HG03558 (cell line): Measurements from ENCODE around the gene SEC63.
"Not testable (repeated sequence)": the region's sequence is repeated elsewhere in the genome, so short reads cannot be mapped to it uniquely, and the experiment has no call there.

Experiments used
- ATAC-seq: cut with Tn5 transposase; IDR thresholded peaks from one replicate; pipeline ENCODE4 v1.9.1; 2021; ENCODE audit warnings: moderate number of reproducible peaks; ENCODE audit not compliant: unreplicated experiment; ENCODE audit errors: extremely low read depth

The SEC63 gene

DNA sequence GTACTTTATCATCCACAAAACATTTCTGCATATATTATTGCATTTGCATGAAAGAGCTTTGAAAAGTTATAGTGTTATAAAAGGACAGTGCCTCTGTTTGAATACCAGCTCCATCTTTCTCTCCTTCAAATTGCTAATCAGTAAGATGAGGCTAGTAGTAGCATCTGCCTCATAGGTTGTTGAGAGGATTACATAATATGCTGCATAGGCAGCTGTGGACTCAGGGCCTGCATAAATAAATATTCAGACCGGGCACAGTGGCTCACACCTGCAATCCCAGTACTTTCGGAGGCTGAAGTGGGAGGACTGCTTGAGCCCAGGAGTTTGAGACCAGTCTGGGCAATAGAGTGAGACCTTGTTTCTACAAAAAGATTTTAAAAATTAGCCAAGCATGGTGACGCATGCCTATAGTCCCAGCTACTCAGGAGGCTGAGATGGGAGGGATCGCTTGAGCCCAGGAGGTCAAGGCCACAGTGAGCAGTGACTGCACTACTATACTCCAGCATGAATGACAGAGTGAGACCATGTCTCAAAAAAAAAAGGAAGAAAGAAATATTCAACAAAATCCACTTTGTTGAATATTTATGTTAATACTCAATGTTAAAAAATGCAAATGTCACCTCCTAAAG is 18.3 kb upstream of the SEC63 start:
- ATAC-seq, result no peak

DNA sequence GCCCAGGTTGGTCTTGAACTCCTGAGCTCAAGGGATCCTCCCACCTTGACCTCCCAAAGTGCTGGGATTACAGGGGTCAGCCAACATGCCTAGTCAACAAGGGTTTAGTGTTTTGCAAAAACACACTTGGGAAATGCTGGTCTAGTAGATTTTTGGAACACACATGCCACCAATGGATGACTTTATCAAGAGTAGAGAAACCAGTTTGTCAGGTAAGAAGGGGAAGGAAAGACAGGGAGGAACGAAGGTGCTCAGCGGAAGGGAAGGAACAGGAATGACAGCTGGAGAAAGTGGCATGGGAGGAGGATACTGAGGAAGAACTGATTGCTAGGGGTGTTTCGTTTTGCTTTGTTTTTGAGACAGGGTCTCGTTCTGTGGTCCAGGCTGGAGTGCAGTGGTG is 15.6 kb upstream of the SEC63 start:
- no peak for ATAC-seq

- no peak for ATAC-seq
Measured at GRCh38 chr6:107972413-107973096, 14.5 kb upstream of the SEC63 start.

GRCh38 chr6:107971181-107971580 is 13.2 kb upstream of the SEC63 start:
- ATAC-seq, result no peak

- ATAC-seq, result no peak
Measured at GRCh38 chr6:107970255-107970654, 12.2 kb upstream of the SEC63 start.

GRCh38 chr6:107968081-107968480 is 10.1 kb upstream of the SEC63 start:
- no peak for ATAC-seq

DNA sequence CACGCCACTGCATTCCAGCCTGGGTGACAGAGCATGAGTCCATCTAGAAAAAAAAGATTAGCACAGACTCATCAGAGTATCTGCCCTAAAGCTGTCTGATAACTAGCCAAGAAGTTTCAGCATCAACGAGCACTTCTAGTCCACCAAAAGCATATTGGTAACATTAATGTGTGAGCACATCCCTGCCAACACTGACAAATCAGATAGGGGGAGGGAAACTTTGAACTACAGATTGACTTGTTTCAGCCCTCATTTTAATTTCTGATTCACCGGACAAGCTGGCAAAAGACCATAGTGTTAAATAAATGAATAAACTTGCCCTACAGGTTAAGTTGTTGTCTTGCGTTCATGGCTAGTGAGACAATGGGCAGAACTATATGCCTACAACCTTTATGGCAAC is 7.7 kb upstream of the SEC63 start:
- no peak for ATAC-seq

DNA sequence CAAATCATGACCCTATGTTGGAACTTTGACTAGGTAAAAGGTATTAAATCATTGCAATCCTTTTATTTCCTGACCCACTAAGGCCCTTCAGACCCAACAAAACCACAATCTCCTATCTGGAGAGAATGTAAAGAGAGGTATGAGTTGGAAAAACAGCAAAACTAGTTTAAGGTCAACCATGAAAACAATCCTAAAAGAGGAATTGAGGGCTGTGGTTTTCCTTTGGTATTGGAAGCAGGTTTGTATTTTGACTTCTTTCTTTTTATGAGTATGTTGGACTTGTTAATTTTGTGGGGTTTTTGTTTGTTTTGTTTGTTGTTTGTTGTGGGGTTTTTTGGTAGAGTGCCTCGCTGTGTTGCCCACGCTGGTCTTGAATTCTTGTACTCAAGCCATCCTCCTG is 4.7 kb upstream of the SEC63 start:
- ATAC-seq, result no peak

GRCh38 chr6:107959392-107959791 is 1.4 kb upstream of the SEC63 start:
- no peak for ATAC-seq

DNA sequence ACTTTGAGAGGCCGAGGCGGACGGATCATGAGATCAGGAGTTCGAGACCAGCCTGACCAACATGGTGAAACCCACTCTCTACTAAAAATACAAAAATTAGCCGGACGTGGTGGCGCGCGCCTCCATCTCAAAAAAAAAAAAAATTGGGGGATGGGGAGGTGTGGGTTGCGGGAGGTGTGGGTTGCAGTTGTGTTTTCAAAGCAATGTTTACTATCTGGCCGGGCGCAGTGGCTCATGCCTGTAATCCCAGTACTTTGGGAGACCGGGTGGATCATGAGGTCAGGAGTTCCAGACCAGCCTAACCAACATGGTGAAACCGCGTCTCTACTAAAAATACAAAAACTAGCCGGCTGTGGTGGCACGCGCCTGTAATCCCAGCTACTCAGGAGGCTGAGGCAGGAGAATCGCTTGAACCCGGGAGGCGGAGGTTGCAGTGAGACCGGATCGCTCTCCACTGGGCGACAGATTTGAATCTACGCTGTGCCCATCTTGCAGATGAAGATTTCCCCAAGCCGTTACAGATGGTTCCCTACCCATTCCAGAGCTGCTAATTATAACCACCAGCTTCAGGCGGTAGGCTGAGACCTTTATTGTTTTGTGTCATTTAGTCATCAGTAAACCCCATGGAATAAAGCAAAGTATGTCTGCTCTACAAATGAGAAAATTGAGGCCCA is 818 bp upstream of the SEC63 start:
- not testable (repeated sequence) for ATAC-seq

DNA sequence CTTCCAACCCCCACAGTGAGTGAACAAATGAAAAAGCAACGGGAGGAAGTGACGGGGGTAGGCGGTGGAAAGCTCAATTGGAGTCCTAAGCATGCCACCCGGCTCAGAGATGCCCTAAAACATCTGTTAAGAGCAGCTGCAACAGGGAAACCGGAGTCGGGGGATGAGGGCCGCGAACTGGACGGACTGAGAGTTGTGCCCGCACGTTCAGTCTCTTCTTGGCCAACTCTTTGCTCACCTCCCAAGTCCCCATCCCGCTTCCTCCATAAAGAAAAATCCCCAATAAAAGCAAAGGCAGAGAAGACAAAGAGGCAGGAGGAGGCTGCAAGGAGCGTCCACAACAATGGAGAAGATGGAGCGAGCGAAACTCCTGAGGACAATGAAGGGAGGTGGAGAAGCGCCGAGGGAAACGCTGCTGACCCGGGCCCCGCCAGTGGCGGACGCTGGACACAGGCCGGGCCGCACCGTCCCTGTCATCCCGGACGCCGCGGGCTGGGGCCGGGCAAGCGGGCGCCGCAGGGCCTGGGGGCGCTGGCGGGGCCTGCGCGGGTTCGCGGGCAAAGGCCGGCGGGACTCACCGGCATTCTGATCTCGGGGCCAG is 600 bp downstream of the SEC63 start:
- no peak for ATAC-seq

DNA sequence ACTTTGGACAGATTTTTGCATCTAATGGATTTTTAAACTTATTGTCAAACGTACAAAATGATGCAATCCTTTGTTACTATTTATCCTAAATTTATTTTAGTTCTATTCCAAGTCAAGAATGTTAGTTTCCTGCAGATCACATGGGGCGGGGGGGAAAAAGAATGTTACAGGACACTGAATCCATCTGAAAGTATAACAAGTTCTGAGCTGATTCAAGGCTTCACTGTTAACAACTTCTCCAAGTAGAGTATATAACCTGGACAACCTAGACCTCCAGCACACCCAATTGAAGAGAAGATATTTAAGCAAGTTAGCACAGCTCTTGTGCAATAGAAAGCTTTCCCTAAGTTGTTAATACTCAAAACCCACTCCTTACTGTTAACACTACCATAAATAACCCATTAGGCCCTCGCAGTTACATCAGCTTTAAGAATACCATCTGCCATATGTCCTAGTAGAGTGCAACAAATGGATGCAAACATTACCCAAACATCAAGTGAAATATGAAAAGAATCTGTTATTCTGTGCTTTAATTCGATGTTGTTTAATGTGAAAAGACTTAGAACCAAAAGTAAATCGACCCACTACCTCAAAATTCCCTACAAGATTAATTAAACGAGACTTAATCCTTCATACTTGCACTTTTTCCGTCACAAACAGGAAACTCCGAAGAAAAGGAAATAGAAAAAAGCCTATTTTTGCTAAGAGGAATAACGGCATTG is 1.3 kb downstream of the SEC63 start:
- ATAC-seq, result no peak

GRCh38 chr6:107956181-107956580 is 1.8 kb downstream of the SEC63 start:
- no peak for ATAC-seq

- not testable (repeated sequence) for ATAC-seq
Measured at GRCh38 chr6:107953858-107954414, 4.1 kb downstream of the SEC63 start.

DNA sequence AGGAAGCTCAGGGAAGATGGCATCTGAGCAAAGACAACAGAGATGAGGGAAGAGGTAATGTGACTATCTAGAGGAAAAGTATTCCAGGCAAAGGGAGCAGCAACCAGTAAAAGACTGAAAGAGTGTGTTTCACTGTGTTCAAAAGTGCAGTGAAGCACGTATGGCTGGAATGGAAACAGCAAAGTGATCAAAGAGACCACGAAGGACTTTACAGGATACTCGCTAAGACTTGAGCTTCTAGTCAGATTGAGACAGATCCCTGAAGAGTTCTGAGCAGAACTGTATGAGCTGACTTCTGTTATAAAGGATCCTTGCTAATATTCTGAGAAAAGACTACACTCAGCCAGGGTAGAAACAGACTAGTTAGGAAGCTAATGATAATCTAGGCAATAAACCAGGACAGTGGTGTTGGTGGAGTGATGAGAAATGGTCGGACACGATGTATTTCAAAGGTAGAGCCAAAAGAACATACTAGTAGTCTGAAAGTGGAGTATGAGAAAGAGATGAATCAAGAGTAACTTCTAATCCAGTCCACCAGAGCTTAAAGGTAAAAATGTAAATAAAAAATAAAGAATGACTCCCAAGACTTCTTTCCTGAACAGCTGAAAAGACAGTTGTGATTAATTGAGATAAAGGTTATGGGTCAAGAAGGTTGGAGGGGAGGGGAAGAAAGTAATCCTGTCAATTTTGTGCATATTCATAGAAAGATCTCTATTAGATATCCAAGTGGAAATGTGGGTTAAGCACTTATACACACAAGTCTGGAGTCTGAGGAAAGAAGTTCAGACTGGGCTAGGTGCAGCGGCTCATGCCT is 14.2 kb downstream of the SEC63 start:
- ATAC-seq, result no peak

DNA sequence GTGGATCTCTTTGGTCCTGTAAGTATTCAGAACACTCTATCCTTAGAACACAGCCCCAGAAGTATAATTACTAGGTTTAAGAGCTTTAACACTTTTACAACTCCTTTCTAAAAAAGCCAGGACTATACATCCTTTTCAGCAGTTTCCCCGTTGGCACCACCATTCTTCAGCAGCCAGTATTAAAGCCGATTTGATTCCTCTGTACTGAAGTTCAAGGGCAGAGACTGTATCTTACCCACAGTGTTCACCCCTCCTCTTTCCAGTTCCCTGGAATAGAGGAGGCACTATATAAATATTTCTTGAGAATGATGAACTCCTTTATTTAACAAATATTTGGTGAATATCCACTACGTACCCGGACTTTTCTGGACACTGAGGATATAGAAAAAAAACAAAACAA is 15.9 kb downstream of the SEC63 start:
- ATAC-seq, result no peak

- no peak for ATAC-seq
Measured at GRCh38 chr6:107941627-107942026, 16.4 kb downstream of the SEC63 start.

DNA sequence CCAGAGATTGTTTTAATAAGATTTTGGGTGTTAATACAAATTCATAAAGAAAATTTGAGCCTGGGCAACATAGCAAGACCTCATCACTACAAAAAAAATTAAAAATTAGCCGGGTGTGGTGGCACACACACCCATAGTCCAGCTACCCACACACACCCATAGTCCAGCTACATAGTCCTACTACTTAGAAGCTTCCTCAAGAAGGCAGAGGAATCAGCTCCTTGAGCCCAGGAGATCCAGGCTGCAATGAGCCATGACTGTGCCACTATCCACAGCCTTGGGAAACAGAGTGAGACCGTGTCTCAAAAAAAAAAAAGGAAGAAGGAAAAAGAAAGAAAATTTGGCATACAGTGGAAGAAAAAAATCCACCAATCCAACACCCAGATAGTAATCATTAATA is 16.8 kb downstream of the SEC63 start:
- ATAC-seq, result no peak

DNA sequence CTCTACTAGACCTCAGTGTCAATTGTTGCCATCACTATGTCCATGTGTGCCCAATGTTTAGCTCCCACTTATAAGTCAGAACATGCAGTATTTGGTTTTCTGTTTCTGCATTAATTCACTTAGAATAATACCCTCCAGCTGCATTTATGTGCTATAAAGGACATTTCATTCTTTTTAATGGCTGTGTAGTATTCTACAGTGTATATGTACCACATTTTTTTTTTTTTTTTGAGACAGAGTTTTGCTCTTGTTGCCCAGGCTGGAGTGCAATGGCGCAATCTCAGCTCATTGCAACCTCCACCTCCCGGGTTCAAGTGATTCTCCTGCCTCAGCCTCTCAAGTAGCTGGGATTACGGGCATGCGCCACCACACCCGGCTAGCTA is 21.1 kb downstream of the SEC63 start:
- not testable (repeated sequence) for ATAC-seq
